Trophoblast cell (in vitro differentiated cells and primary cell): ENCODE data around the gene CFAP157.

ENCODE experiments used
- DNase-seq, 2 donors: peaks; one replicate each; pipeline ENCODE4 v3.0.0-alpha.2; 2016
- H2AFZ ChIP-seq: 2 replicates; pipeline ENCODE4 v1.6.1; 2013; ENCODE audit warnings: low read length, moderate library complexity, mild to moderate bottlenecking; ENCODE audit not compliant: insufficient read depth, poor library complexity
- H2AK5ac ChIP-seq: 2 replicates; pipeline ENCODE4 v1.6.1; 2013; ENCODE audit warnings: mild to moderate bottlenecking, low read length
- H2BK120ac ChIP-seq: 2 replicates; pipeline ENCODE4 v1.6.1; 2013; ENCODE audit warnings: low read length, mild to moderate bottlenecking, moderate library complexity; ENCODE audit not compliant: insufficient read depth, poor library complexity
- H2BK12ac ChIP-seq: 2 replicates; pipeline ENCODE4 v1.6.1; 2013; ENCODE audit warnings: mild to moderate bottlenecking, low read length, moderate library complexity
- H2BK5ac ChIP-seq: 2 replicates; pipeline ENCODE4 v1.6.1; 2013; ENCODE audit warnings: low read length, low read depth, moderate library complexity, mild to moderate bottlenecking; ENCODE audit not compliant: poor library complexity
- H3K14ac ChIP-seq: 2 replicates; pipeline ENCODE4 v1.6.1; 2013; ENCODE audit warnings: mild to moderate bottlenecking, low read length
- H3K18ac ChIP-seq: 2 replicates; pipeline ENCODE4 v1.6.1; 2013; ENCODE audit warnings: mild to moderate bottlenecking, low read length
- H3K23ac ChIP-seq: 2 replicates; pipeline ENCODE4 v1.6.1; 2013; ENCODE audit warnings: low read length
- H3K27ac ChIP-seq: 2 replicates; pipeline ENCODE4 v1.5.1; 2013; ENCODE audit warnings: low read depth, mild to moderate bottlenecking, inconsistent platforms, low read length, moderate library complexity
- H3K27me3 ChIP-seq: 2 replicates; pipeline ENCODE4 v1.6.1; 2013; ENCODE audit warnings: inconsistent platforms, mild to moderate bottlenecking, low read length, moderate library complexity; ENCODE audit not compliant: insufficient read depth
- H3K36me3 ChIP-seq, 2 experiments: 1 replicate in 1 of 2; 2 replicates in 1 of 2; pipeline ENCODE4 v1.6.1; 2013; ENCODE audit warnings: low read length in 2 of 2, mild to moderate bottlenecking in 2 of 2, moderate library complexity in 1 of 2; ENCODE audit not compliant: insufficient read depth in 2 of 2, control insufficient read depth in 1 of 2
- H3K4ac ChIP-seq: 2 replicates; pipeline ENCODE4 v1.6.1; 2013; ENCODE audit warnings: low read depth, mild to moderate bottlenecking, low read length, moderate library complexity
- H3K4me1 ChIP-seq, 2 experiments: 1 replicate in 1 of 2; 2 replicates in 1 of 2; pipeline ENCODE4 v1.6.1; 2013; ENCODE audit warnings: low read length in 2 of 2, mild to moderate bottlenecking in 2 of 2, moderate library complexity in 1 of 2; ENCODE audit not compliant: insufficient read depth in 2 of 2, control insufficient read depth in 1 of 2
- H3K4me2 ChIP-seq: 2 replicates; pipeline ENCODE4 v1.6.1; 2013; ENCODE audit warnings: inconsistent platforms, mild to moderate bottlenecking, low read length, moderate library complexity
- H3K4me3 ChIP-seq: 2 replicates; pipeline ENCODE4 v1.5.1; 2013; ENCODE audit warnings: mild to moderate bottlenecking, low read depth, low read length, inconsistent platforms
- H3K79me1 ChIP-seq: one replicate; pipeline ENCODE4 v1.6.1; 2013; ENCODE audit warnings: low read length
- H3K79me2 ChIP-seq: 2 replicates; pipeline ENCODE4 v1.6.1; 2013; ENCODE audit warnings: low read length, mild to moderate bottlenecking; ENCODE audit not compliant: control insufficient read depth, insufficient read depth, poor library complexity
- H3K9ac ChIP-seq: 2 replicates; pipeline ENCODE4 v1.6.1; 2013; ENCODE audit warnings: mild to moderate bottlenecking, low read length
- H3K9me3 ChIP-seq: 2 replicates; pipeline ENCODE4 v1.6.1; 2013; ENCODE audit warnings: low read depth, mild to moderate bottlenecking, control low read depth, inconsistent platforms, low read length; ENCODE audit not compliant: insufficient read depth
- H4K12ac ChIP-seq: 2 replicates; pipeline ENCODE4 v1.6.1; 2013; ENCODE audit warnings: low read depth, mild to moderate bottlenecking, low read length, moderate library complexity
- H4K8ac ChIP-seq: 2 replicates; pipeline ENCODE4 v1.6.1; 2013; ENCODE audit warnings: low read depth, mild to moderate bottlenecking, low read length, moderate library complexity
- H4K91ac ChIP-seq: one replicate; pipeline ENCODE4 v1.6.1; 2013; ENCODE audit warnings: low read depth, mild to moderate bottlenecking, low read length, moderate library complexity
- WGBS: extraction: QIAGEN DNeasy Blood & Tissue Kit; methylation state at CpG from one replicate; pipeline ENCODE4 v1.1.7; 2013; ENCODE audit warnings: missing lambda C conversion rate; ENCODE audit not compliant: insufficient read length, insufficient coverage; ENCODE audit errors: extremely low coverage; 5-methylcytosine and 5-hydroxymethylcytosine counted together

Gene CFAP157

GRCh38 chr9:127730262-127730661, 23.5 kb downstream of the CFAP157 start:
- H3K9ac ChIP-seq, result no peak overlapping the region
- H3K79me2 ChIP-seq, result peaks cover 2% of the 10 kb centered on the region
- peaks cover 4 to 5% of the 10 kb centered on the region in 2 experiments for H3K4me1 ChIP-seq
- H2BK12ac ChIP-seq, result no peak overlapping the region
- no peaks in the 10 kb centered on the region for H3K27me3 ChIP-seq
- H4K12ac ChIP-seq, result no peak overlapping the region
- H4K91ac ChIP-seq, result no peak overlapping the region
- H3K4ac ChIP-seq, result no peak overlapping the region
- no peak overlapping the region for H2AK5ac ChIP-seq
- H3K23ac ChIP-seq, result no peak overlapping the region
- H2BK5ac ChIP-seq, result no peak overlapping the region
- no peak overlapping the region for H3K4me3 ChIP-seq
- no CpG with 5 or more reads among the region's 9 CpGs for WGBS
- no peak overlapping the region for H4K8ac ChIP-seq
- no peak overlapping the region for H3K4me2 ChIP-seq
- H3K36me3 ChIP-seq, result no peaks in the 10 kb centered on the region
- no peak overlapping the region for H2AFZ ChIP-seq
- no peak overlapping the region for H2BK120ac ChIP-seq
- peaks cover 2% of the 10 kb centered on the region for H3K9me3 ChIP-seq
- H3K18ac ChIP-seq, result no peak overlapping the region
- no peak overlapping the region for H3K27ac ChIP-seq
- peaks cover 6% of the 10 kb centered on the region for H3K79me1 ChIP-seq
- DNase-seq, result no peak
- no peak overlapping the region for H3K14ac ChIP-seq

- Histone ChIP-seq H3K9ac (no peak overlapping the region), H3K79me1 (peaks cover 6% of the 10 kb centered on the region), H3K27ac (no peak overlapping the region), H3K4me1 (peaks cover 4 to 5% of the 10 kb centered on the region in 2 experiments), H3K9me3 (peaks cover 2% of the 10 kb centered on the region), H3K36me3 (no peaks in the 10 kb centered on the region), H3K4me2 (no peak overlapping the region), H4K12ac (no peak overlapping the region), H4K91ac (no peak overlapping the region), H3K23ac (no peak overlapping the region), H2AK5ac (no peak overlapping the region), H2BK120ac (no peak overlapping the region), H3K79me2 (peaks cover 2% of the 10 kb centered on the region), H3K4me3 (no peak overlapping the region), H4K8ac (no peak overlapping the region), H2AFZ (no peak overlapping the region), H3K27me3 (no peaks in the 10 kb centered on the region), H3K4ac (no peak overlapping the region), H3K18ac (no peak overlapping the region), H2BK5ac (no peak overlapping the region), H3K14ac (no peak overlapping the region), H2BK12ac (no peak overlapping the region)
- WGBS, result no CpG with 5 or more reads among the region's 9 CpGs
- DNase-seq, result no peak
Measured at GRCh38 chr9:127730799-127731410, 24.1 kb downstream of the CFAP157 start.

GRCh38 chr9:127731938-127732337, 25.1 kb downstream of the CFAP157 start:
- H2AK5ac ChIP-seq, result no peak overlapping the region
- peaks cover 2% of the 10 kb centered on the region for H3K79me2 ChIP-seq
- H4K12ac ChIP-seq, result no peak overlapping the region
- no peak overlapping the region for H3K4me3 ChIP-seq
- no peak overlapping the region for H2BK120ac ChIP-seq
- H3K27ac ChIP-seq, result no peak overlapping the region
- H3K4me1 ChIP-seq, result peaks cover 4 to 5% of the 10 kb centered on the region in 2 experiments
- peaks cover 6% of the 10 kb centered on the region for H3K79me1 ChIP-seq
- WGBS, result no CpG with 5 or more reads among the region's 16 CpGs
- H3K23ac ChIP-seq, result no peak overlapping the region
- no peak overlapping the region for H2BK5ac ChIP-seq
- H3K14ac ChIP-seq, result no peak overlapping the region
- DNase-seq, result no peak
- no peak overlapping the region for H2AFZ ChIP-seq
- H3K9me3 ChIP-seq, result no peaks in the 10 kb centered on the region
- H3K4me2 ChIP-seq, result no peak overlapping the region
- no peak overlapping the region for H3K18ac ChIP-seq
- H2BK12ac ChIP-seq, result no peak overlapping the region
- H4K91ac ChIP-seq, result no peak overlapping the region
- no peak overlapping the region for H4K8ac ChIP-seq
- H3K36me3 ChIP-seq, result no peaks in the 10 kb centered on the region
- H3K9ac ChIP-seq, result no peak overlapping the region
- no peaks in the 10 kb centered on the region for H3K27me3 ChIP-seq
- H3K4ac ChIP-seq, result no peak overlapping the region

- no peaks in the 10 kb centered on the region for H3K9me3 ChIP-seq
- no peak overlapping the region for H4K12ac ChIP-seq
- no peak overlapping the region for H2AK5ac ChIP-seq
- H2AFZ ChIP-seq, result no peak overlapping the region
- H3K4ac ChIP-seq, result no peak overlapping the region
- H3K9ac ChIP-seq, result no peak overlapping the region
- H4K91ac ChIP-seq, result no peak overlapping the region
- WGBS, result no CpG with 5 or more reads among the region's 21 CpGs
- H3K27me3 ChIP-seq, result no peaks in the 10 kb centered on the region
- H3K79me1 ChIP-seq, result peaks cover 6% of the 10 kb centered on the region
- no peak overlapping the region for H3K4me2 ChIP-seq
- H2BK5ac ChIP-seq, result no peak overlapping the region
- no peak for DNase-seq
- peaks cover 4 to 5% of the 10 kb centered on the region in 2 experiments for H3K4me1 ChIP-seq
- H3K79me2 ChIP-seq, result peaks cover 2% of the 10 kb centered on the region
- H3K4me3 ChIP-seq, result no peak overlapping the region
- no peak overlapping the region for H3K14ac ChIP-seq
- H4K8ac ChIP-seq, result no peak overlapping the region
- no peak overlapping the region for H2BK12ac ChIP-seq
- H3K18ac ChIP-seq, result no peak overlapping the region
- no peak overlapping the region for H3K23ac ChIP-seq
- no peak overlapping the region for H2BK120ac ChIP-seq
- H3K27ac ChIP-seq, result no peak overlapping the region
- no peaks in the 10 kb centered on the region for H3K36me3 ChIP-seq
Measured at GRCh38 chr9:127732444-127732843, 25.7 kb downstream of the CFAP157 start.
